ENCODE measurements around the gene QARS1. TPM values are rescaled to one million over a fixed set of nuclear protein-coding genes. Genes with fewer than 3 reads are reported as not detected.

The QARS1 gene
- total and polyA plus RNA-seq, 2 of the 8 experiments (the other 6 are each of a cell fraction or from before 2014, with no cell fraction given): 353 to 581 TPM

- Histone ChIP-seq H2BK120ac (replicated peaks; ENCODE audit: low read depth, low read length) (no peak overlapping the region), H3K36me3 (ENCODE audit: control insufficient read depth in 2 of 4, insufficient read depth in 4 of 4, low read length in 3 of 4) (peaks cover 36 to 65% (median 53%) of the 10 kb centered on the region in 4 experiments), H2BK20ac (ENCODE audit: low read length) (no peak overlapping the region), H2AFZ (ENCODE audit: low read length) (no peak overlapping the region), H3K56ac (replicated peaks; ENCODE audit: insufficient read length, low read depth, low read length) (no peak overlapping the region), H3K27ac (ENCODE audit: low read depth, low read length) (no peak overlapping the region), H3K9ac (replicated peaks in 1 of 4; ENCODE audit: extremely low read depth in 1 of 4, low read depth in 3 of 4, low read length in 3 of 4) (no peak overlapping the region), H3K79me2 (ENCODE audit: control insufficient read depth in 1 of 2, insufficient read depth in 2 of 2, low read length in 2 of 2) (peaks cover 0 to 5% of the 10 kb centered on the region in 2 experiments; a peak in 2 of 4 replicates), H2BK12ac (ENCODE audit: low read depth, low read length) (no peak overlapping the region), H3K4ac (replicated peaks; ENCODE audit: insufficient read length, low read depth, low read length) (no peak overlapping the region), H3K4me1 (replicated peaks in 1 of 4; ENCODE audit: control insufficient read depth in 3 of 4, insufficient read depth in 4 of 4, low read length in 3 of 4) (peaks cover 0 to under 1% (median under 1%) of the 10 kb centered on the region in 4 experiments; a peak in 4 of 7 replicates), H3K14ac (ENCODE audit: insufficient read length) (no peak overlapping the region), H4K8ac (ENCODE audit: extremely low read depth, insufficient read depth, low read length) (no peak overlapping the region), H3K23ac (ENCODE audit: insufficient read length) (no peak overlapping the region), H3K4me3 (ENCODE audit: extremely low read depth in 1 of 4, insufficient read depth in 2 of 4, low read depth in 3 of 4, low read length in 4 of 4) (no peak overlapping the region), H3K79me1 (ENCODE audit: low read depth, low read length) (no peaks in the 10 kb centered on the region; the same call in 1 of the 2 replicates), H4K91ac (replicated peaks; ENCODE audit: insufficient read length, low read length) (no peak overlapping the region), H3K18ac (ENCODE audit: extremely low read depth, low read length) (no peak overlapping the region), H2BK15ac (ENCODE audit: low read length) (no peak overlapping the region), H4K20me1 (replicated peaks in 1 of 2; ENCODE audit: control insufficient read depth in 1 of 2, insufficient read depth in 2 of 2, low read length in 2 of 2) (peaks cover 4 to 9% of the 10 kb centered on the region in 2 experiments), H3K9me3 (ENCODE audit: insufficient read depth in 2 of 2, low read depth in 1 of 2, low read length in 1 of 2) (no peaks in the 10 kb centered on the region), H3K4me2 (ENCODE audit: insufficient read depth in 1 of 2, low read depth in 2 of 2, low read length in 2 of 2) (no peak overlapping the region), H3K23me2 (ENCODE audit: low read depth, low read length) (peaks cover 5% of the 10 kb centered on the region; the same call in 1 of the 2 replicates), H4K5ac (ENCODE audit: insufficient read length, low read depth, low read length) (no peak overlapping the region), H2AK5ac (ENCODE audit: low read depth, low read length) (no peak overlapping the region), H2BK5ac (ENCODE audit: low read depth, low read length) (no peak overlapping the region), H3K27me3 (replicated peaks in 1 of 4; ENCODE audit: control insufficient read depth in 3 of 4, extremely low read depth in 1 of 4, insufficient read depth in 3 of 4, low read length in 3 of 4) (no peaks in the 10 kb centered on the region)
- POLR2A ChIA-PET (ENCODE audit: partially characterized antibody): interaction anchor here (1.3 to 27.9 kb wide), 3 partner anchors 15 to 80 kb away, joined by 4 to 508 read pairs (median 141); partner anchors contain the start of genes DALRD3, NDUFAF3, QARS1 and USP19
- DNase-seq (ENCODE audit: low read depth in 1 of 2, low spot score in 2 of 2) (no peak), FAIRE-seq (no peak)
- 92% methylated on average over 5 of the region's 5 CpGs; no CpG with 5 or more reads in 1 of the 2 experiments for WGBS, 2 experiments (ENCODE audit: extremely low coverage in 1 of 2, insufficient coverage in 1 of 2, insufficient read length in 1 of 2, insufficient replicate concordance in 2 of 2, low coverage in 1 of 2, low lambda C conversion rate in 2 of 2, missing lambda C conversion rate in 1 of 2)
- TF ChIP-seq EZH2 (IDR thresholded peaks at IDR 0.05; ENCODE audit: low read depth, low read length, severe bottlenecking): no peak
- no peak for TF ChIP-seq CTBP2 (IDR thresholded peaks at IDR 0.05; ENCODE audit: borderline replicate concordance, insufficient read depth, insufficient read length, low read length)
- TF ChIP-seq MAFK (IDR thresholded peaks at IDR 0.05; ENCODE audit: low read depth, low read length): no peak
- no peak for TF ChIP-seq ATF3 (IDR thresholded peaks at IDR 0.05; ENCODE audit: insufficient read depth, low read depth, low read length)
- no peak for TF ChIP-seq CBX5 (IDR thresholded peaks at IDR 0.05; ENCODE audit: low read depth, low read length)
- no peak for TF ChIP-seq YY1 (IDR thresholded peaks at IDR 0.05; ENCODE audit: low read depth, low read length)
- TF ChIP-seq SIN3A (conservative IDR thresholded peaks at IDR 0.05 in 1 of 2, IDR thresholded peaks at IDR 0.05 in 1 of 2; ENCODE audit: low read depth in 1 of 2, low read length in 2 of 2): no peak
- no peak for TF ChIP-seq RFX5 (IDR thresholded peaks at IDR 0.05; ENCODE audit: borderline replicate concordance, low read depth, low read length)
- CTCF ChIA-PET (ENCODE audit: partially characterized antibody): interaction anchor here (1.1 kb wide), 1 partner anchor 21 kb away, joined by 4 read pairs; no protein-coding TSS in a partner anchor
These were observed 6.1 kb downstream of the QARS1 start for GRCh38 chr3:49098429-49098828.

Measured in H1 (cell line).